ENCODE results near the gene ARSI. TPM values are rescaled to one million over a fixed set of nuclear protein-coding genes. Genes with fewer than 3 reads are reported as not detected.

The ARSI gene
- total RNA-seq, 2 donors from 2014 or later = 0.30 to 0.83 TPM

- no peak for DNase-seq (ENCODE audit: low spot score)
- no peaks in the 10 kb centered on the region for H3K27me3 ChIP-seq
- H3K9me3 ChIP-seq = no peaks in the 10 kb centered on the region
- no peak overlapping the region for H3K27ac ChIP-seq
- H3K4me1 ChIP-seq = peaks cover 0 to 4% of the 10 kb centered on the region in 2 donors
- H3K4me3 ChIP-seq = no peak overlapping the region
- H3K36me3 ChIP-seq = no peaks in the 10 kb centered on the region
- no peak for TF ChIP-seq CTCF (IDR thresholded peaks at IDR 0.05)
These were observed 8.1 kb downstream of the ARSI start for GRCh38 chr5:150294551-150295071.

- Histone ChIP-seq H3K9me3 (no peaks in the 10 kb centered on the region), H3K36me3 (no peaks in the 10 kb centered on the region), H3K4me3 (no peak overlapping the region), H3K4me1 (peaks cover 0 to 4% of the 10 kb centered on the region in 2 donors), H3K27ac (no peak overlapping the region), H3K27me3 (no peaks in the 10 kb centered on the region)
- no peak for TF ChIP-seq CTCF (IDR thresholded peaks at IDR 0.05)
- DNase-seq (ENCODE audit: low spot score) = no peak
These were observed 9.4 kb downstream of the ARSI start for GRCh38 chr5:150293091-150293941.

- Histone ChIP-seq H3K36me3 (no peaks in the 10 kb centered on the region), H3K4me3 (no peak overlapping the region), H3K4me1 (peaks cover 0 to 4% of the 10 kb centered on the region in 2 donors), H3K27me3 (no peaks in the 10 kb centered on the region), H3K9me3 (no peaks in the 10 kb centered on the region), H3K27ac (no peak overlapping the region)
- no peak for TF ChIP-seq CTCF (IDR thresholded peaks at IDR 0.05)
- no peak for DNase-seq (ENCODE audit: low spot score)
These were observed 11.0 kb downstream of the ARSI start for GRCh38 chr5:150291388-150292385.

GRCh38 chr5:150289551-150290390, 12.9 kb downstream of the ARSI start, which contains the start of gene CAMK2A:
TSS of gene CAMK2A (minus strand) at chr5:150289773. CDS start at chr5:150289625, 148 bp downstream.
- Histone ChIP-seq H3K27me3 (no peaks in the 10 kb centered on the region), H3K27ac (no peak within 1 kb of the TSS), H3K9me3 (no peaks in the 10 kb centered on the region), H3K36me3 (no peaks in the 10 kb centered on the region), H3K4me1 (no peaks in the 10 kb centered on the region), H3K4me3 (no peak within 1 kb of the TSS)
- no peak for TF ChIP-seq CTCF (IDR thresholded peaks at IDR 0.05)
- DNase-seq (ENCODE audit: low spot score) = no peak

- no peak overlapping the region for H3K27ac ChIP-seq
- H3K27me3 ChIP-seq = no peaks in the 10 kb centered on the region
- TF ChIP-seq CTCF (IDR thresholded peaks at IDR 0.05) = no peak
- no peaks in the 10 kb centered on the region for H3K4me1 ChIP-seq
- DNase-seq (ENCODE audit: low spot score) = no peak
- no peaks in the 10 kb centered on the region for H3K9me3 ChIP-seq
- no peaks in the 10 kb centered on the region for H3K36me3 ChIP-seq
- H3K4me3 ChIP-seq = no peak overlapping the region
These were observed 13.9 kb downstream of the ARSI start for GRCh38 chr5:150288791-150289190.

Data from right atrium auricular region (tissue), 2 donors.